ENCODE data around the gene ATF1.

DNA sequence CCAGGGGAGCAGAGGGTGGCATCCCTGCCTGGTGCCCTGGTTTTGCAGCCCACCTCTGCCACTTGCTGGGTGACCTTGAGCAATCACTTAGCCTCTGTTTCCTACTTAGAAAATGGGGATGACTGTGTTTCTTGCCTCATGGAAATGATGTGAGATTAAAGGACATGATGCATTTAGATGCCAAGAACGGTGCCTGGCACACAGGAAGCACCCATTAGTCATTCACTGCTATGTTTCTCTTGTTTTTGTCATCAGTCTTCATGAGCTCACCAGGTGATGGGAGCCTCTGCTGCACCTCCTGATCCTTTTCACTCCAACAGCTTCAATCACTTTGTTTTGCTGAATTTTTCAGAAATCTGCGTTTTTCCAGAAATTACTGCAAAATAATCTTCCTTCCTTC, 23.6 kb upstream of the ATF1 start:
- TF ChIP-seq, protein P1, sequence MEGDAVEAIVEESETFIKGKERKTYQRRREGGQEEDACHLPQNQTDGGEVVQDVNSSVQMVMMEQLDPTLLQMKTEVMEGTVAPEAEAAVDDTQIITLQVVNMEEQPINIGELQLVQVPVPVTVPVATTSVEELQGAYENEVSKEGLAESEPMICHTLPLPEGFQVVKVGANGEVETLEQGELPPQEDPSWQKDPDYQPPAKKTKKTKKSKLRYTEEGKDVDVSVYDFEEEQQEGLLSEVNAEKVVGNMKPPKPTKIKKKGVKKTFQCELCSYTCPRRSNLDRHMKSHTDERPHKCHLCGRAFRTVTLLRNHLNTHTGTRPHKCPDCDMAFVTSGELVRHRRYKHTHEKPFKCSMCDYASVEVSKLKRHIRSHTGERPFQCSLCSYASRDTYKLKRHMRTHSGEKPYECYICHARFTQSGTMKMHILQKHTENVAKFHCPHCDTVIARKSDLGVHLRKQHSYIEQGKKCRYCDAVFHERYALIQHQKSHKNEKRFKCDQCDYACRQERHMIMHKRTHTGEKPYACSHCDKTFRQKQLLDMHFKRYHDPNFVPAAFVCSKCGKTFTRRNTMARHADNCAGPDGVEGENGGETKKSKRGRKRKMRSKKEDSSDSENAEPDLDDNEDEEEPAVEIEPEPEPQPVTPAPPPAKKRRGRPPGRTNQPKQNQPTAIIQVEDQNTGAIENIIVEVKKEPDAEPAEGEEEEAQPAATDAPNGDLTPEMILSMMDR (IDR thresholded peaks at IDR 0.05; ENCODE audit: poor library complexity), result no peak
- TF ChIP-seq EZH2phosphoT487 (IDR thresholded peaks at IDR 0.05; ENCODE audit: low read depth, severe bottlenecking, unreplicated experiment), result no peak
